Ovary (tissue), 3 donors: ENCODE results near the gene CNDP2.

ENCODE experiments used
- EP300 ChIP-seq: sonication (generic); formaldehyde crosslinking; IDR thresholded peaks from one replicate; pipeline ENCODE4 v1.6.1; 2017; ENCODE audit warnings: antibody characterized with exemption
- POLR2A ChIP-seq: fragments of 450-650 bp; IDR thresholded peaks from one replicate; pipeline ENCODE4 v1.6.1; 2017; ENCODE audit warnings: antibody characterized with exemption, mild to moderate bottlenecking, moderate library complexity
- TF ChIP-seq, protein P1 (sequence below), 3 donors: fragments of 450-650 bp in 2 of 3; fragments of 200-600 bp in 1 of 3; IDR thresholded peaks; one replicate each; pipeline versions ENCODE4 v1.5.1 to v1.8.0; 2016 to 2022; ENCODE audit warnings: antibody characterized with exemption in 3 of 3, mild to moderate bottlenecking in 1 of 3
- donor health status: DM: no; HTN: no; CAD: no.

DNA sequence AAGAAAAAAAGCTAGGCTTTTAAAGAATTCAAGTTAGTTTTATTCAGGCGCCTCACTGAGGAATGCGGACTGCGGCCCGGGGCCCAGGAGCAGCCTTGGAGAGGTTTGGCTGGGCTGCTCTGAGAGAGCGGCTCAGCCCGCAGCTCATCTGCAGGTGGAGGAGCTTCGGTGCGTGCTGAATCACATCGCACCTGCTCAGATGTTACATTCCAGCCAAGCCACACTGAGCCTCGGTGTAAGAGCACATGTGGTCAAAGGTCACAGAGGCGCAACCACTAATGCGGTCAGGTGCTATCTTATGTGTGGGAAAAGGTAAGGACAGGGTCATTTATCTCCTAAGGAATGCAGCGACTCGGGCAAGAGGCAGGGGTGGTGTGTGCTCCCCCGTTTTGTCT, 21.1 kb downstream of the CNDP2 start:
- TF ChIP-seq, protein P1, sequence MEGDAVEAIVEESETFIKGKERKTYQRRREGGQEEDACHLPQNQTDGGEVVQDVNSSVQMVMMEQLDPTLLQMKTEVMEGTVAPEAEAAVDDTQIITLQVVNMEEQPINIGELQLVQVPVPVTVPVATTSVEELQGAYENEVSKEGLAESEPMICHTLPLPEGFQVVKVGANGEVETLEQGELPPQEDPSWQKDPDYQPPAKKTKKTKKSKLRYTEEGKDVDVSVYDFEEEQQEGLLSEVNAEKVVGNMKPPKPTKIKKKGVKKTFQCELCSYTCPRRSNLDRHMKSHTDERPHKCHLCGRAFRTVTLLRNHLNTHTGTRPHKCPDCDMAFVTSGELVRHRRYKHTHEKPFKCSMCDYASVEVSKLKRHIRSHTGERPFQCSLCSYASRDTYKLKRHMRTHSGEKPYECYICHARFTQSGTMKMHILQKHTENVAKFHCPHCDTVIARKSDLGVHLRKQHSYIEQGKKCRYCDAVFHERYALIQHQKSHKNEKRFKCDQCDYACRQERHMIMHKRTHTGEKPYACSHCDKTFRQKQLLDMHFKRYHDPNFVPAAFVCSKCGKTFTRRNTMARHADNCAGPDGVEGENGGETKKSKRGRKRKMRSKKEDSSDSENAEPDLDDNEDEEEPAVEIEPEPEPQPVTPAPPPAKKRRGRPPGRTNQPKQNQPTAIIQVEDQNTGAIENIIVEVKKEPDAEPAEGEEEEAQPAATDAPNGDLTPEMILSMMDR (IDR thresholded peaks at IDR 0.05), result no peak
- no peak for TF ChIP-seq EP300
- no peak for TF ChIP-seq POLR2A
